NCI-H748 (cell line): Measurements from ENCODE around the gene C17orf67.
A peak's percentile ranks its signal among the peaks of the same experiment; 100 is the strongest.

ENCODE experiments used
- DNase-seq: peaks from one replicate; lab custom pipeline; 2025; ENCODE audit not compliant: unreplicated experiment; lab: John Stamatoyannopoulos, UW

Gene C17orf67

GRCh38 chr17:56809106-56809819, 24.5 kb downstream of the C17orf67 start:
- DNase-seq = no peak

- DNase-seq = no peak
These were observed 25.2 kb downstream of the C17orf67 start for GRCh38 chr17:56808503-56808902.

- no peak for DNase-seq
These were observed 26.0 kb downstream of the C17orf67 start for GRCh38 chr17:56807723-56808122.

GRCh38 chr17:56806949-56807348, 26.8 kb downstream of the C17orf67 start:
- DNase-seq = no peak

GRCh38 chr17:56804454-56804853, 29.3 kb downstream of the C17orf67 start:
- no peak for DNase-seq

- no peak for DNase-seq
These were observed 30.6 kb downstream of the C17orf67 start for GRCh38 chr17:56803071-56803470.

- no peak for DNase-seq
These were observed 32.1 kb downstream of the C17orf67 start for GRCh38 chr17:56801459-56802178.

GRCh38 chr17:56798916-56799315, 34.8 kb downstream of the C17orf67 start:
- DNase-seq = peak; percentile 84

GRCh38 chr17:56796536-56796935, 37.2 kb downstream of the C17orf67 start:
- no peak for DNase-seq

GRCh38 chr17:56795221-56795865, 38.4 kb downstream of the C17orf67 start:
- no peak for DNase-seq

GRCh38 chr17:56793957-56794356, 39.8 kb downstream of the C17orf67 start:
- no peak for DNase-seq

GRCh38 chr17:56793531-56793930, 40.2 kb downstream of the C17orf67 start:
- DNase-seq = no peak

GRCh38 chr17:56792267-56792666, 41.5 kb downstream of the C17orf67 start:
- no peak for DNase-seq

GRCh38 chr17:56786989-56787482, 46.7 kb downstream of the C17orf67 start:
- no peak for DNase-seq

- DNase-seq = no peak
These were observed 47.6 kb downstream of the C17orf67 start for GRCh38 chr17:56785997-56786680.

GRCh38 chr17:56785405-56785804, 48.3 kb downstream of the C17orf67 start:
- DNase-seq = no peak

GRCh38 chr17:56782338-56782737, 51.4 kb downstream of the C17orf67 start:
- no peak for DNase-seq

GRCh38 chr17:56781906-56782305, 51.8 kb downstream of the C17orf67 start:
- DNase-seq = peak; percentile 39

GRCh38 chr17:56779898-56780777, 53.6 kb downstream of the C17orf67 start:
- peak; percentile 69 for DNase-seq

GRCh38 chr17:56779322-56779721, 54.4 kb downstream of the C17orf67 start:
- no peak for DNase-seq
